Cardiac septum (tissue), 1 donor: Measurements from ENCODE around the gene TSHZ2. TPM values are rescaled to one million over a fixed set of nuclear protein-coding genes. Genes with fewer than 3 reads are reported as not detected.

Experiments used
- DNase-seq: peaks from one replicate; pipeline ENCODE4 v3.0.0-alpha.2; 2020; ENCODE audit warnings: low spot score
- intact Hi-C: fragments of 100-400 bp; cut with DNase I; formaldehyde crosslinking; loops from one replicate; pipeline ENCODE4 v1.14.0; 2022
- total RNA-seq: library from RNA; stranded (reverse); fragmentation: NEBNext Ultra II Directional; extraction: Animal tissue kit (Norgen Biotek cat#: 25700); gene quantifications from one replicate; pipeline ENCODE4 v1.2.1, GENCODE V29; 2021
- donor health status: DM: no; HTN: no; CAD: no.

The TSHZ2 gene
- total RNA-seq, 1 donor from 2014 or later, result 7.5 TPM

DNA sequence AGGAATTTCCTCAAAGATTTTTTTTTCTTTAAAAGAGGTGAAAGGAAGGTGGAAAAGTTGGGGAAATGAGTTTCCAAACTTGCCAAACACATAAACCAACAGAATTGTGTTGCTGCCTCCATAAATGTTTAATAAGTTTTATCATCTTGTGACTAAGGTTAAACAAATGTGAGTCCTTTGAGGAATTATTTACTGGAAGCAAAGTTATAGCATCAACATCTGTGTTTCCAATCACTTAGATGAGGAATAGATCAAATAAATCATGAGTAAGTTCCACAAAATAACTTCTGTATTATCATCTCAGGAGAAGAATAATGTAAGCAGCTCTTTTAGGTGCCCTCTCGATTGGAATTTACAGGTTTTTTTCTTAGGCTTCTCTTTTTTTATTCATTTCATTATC lies 20.5 kb downstream of the TSHZ2 start:
- intact Hi-C loops, result no loop called here
- no peak for DNase-seq

DNA sequence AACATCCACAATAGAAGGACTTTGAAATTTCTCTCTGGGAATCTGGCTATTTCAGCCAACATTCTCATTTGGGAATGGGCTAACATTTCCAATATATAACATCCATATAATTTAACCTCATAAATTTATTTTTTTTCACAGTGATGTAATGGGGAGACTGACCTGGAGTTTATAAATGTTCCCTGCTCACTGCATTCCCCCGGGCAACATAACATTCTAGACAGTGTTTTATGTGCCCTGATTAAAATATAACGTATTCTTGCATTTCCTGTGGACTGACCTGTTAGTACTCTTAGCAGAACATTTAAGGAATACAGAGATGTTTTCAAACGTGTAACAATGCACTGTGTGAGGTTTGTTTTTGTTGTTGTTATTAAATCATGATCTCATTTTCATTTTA lies 20.9 kb downstream of the TSHZ2 start:
- intact Hi-C loops, result no loop called here
- DNase-seq, result no peak

DNA sequence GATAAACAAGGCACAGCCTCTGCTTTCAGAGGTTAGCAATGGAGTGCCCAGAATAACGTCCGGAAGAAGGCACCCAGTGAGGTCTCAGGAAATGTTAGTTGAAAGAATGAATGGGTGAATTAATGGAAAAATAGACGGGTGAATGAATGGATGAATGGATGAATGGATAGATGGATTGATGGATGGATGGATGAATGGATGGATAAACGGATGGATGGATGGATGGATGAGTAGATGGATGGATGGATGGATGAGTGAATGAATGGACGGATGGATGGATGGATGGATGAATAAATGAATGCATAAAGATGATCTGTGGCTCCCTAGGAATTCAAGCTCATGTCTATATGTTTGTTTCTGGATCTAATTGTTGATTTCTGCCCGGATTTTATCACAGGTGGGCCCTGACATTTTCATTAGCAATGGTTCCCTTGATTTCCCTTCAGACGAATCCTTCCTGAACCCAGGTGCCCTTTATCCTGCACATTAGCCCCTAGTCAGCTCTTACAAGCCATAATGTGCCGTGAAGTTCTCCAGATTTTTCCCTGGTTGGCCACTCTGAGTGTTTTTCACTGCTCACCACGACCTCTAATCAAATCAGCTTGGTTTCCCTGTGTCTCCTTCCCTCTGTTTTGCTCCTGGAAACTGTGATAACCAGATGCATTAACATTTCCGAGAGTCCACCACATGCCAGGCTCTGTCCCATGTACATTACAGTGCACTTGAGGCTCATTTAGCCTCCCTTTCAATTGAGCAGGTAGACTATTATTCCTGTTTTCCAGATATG lies 22.2 kb downstream of the TSHZ2 start:
- no peak for DNase-seq
- intact Hi-C loops, result no loop called here

DNA sequence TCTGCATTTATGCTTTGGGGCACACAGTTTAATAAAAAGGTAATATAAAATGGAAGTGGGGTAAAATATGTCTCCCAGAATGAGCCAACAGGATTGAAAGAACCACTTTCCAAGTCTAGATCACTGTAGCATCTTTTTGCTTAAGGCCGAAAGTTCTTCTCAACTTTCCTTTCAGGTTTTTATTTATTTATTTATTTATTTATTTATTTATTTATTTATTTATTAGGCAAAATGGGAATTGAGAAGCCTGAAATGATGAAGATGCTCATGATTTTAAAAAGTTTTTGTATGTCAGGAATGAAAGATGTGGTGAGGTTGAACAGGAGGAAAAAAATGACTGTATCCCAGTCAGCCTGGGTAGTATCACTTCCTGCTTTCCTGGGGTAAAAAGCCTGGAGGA lies 24.0 kb downstream of the TSHZ2 start:
- intact Hi-C loops, result no loop called here
- no peak for DNase-seq

DNA sequence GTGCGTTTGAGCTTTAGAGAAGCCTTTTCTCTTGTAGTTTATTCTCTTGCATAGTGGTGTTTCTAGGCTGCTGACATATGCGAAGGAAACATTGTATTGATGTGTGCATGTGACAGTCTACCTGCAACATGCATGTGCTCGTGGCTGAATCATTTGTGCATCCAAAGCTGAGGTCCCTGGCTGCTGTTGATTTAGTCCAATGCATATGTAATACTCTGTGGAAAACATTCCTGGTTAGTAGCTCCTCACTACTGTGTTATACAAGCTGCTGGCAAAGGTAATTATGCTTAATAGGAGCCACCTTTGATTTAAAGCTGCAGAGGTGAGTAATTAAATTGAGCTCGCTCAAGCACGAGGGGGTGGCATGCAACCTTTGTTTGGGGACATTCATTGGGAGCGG lies 24.5 kb downstream of the TSHZ2 start:
- no peak for DNase-seq
- intact Hi-C loops, result no loop called here

DNA sequence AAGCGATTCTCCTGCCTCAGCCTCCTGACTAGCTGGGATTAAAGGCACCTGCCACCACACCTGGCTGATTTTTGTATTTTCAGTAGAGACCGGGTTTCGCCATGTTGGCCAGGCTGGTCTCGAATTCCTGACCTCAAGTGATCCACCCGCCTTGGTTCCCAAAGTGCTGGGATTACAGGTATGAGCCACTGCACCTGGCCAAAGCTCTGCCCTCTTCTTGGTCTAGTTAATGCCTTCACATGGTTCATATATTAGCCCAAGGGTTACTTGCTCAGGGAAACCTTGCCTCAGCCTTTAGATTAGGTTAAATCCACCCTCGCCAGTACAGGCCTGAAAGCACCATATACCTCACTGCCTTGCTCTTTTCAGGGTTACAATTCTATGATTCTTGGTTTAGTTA lies 26.1 kb downstream of the TSHZ2 start:
- intact Hi-C loops, result no loop called here
- no peak for DNase-seq

DNA sequence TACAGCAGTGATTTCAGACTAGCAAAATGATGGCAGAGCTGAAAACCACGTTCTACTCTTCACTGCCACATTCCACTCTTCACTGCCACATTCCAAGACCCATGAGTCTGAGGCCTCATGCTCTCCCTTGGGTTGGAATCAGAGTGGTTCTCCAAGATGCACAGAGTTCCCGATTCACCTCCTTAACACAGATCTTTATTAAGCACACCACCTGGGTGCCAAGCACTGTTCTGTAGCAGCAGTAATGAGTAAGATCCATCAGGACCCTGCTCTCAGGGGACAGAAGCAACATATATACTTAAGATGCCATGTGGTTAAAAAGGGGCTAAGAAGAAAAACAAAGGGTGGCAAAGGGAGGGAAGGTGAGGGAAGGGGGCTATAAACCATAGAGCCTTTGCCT lies 26.9 kb downstream of the TSHZ2 start:
- DNase-seq, result no peak
- intact Hi-C loops, result no loop called here

DNA sequence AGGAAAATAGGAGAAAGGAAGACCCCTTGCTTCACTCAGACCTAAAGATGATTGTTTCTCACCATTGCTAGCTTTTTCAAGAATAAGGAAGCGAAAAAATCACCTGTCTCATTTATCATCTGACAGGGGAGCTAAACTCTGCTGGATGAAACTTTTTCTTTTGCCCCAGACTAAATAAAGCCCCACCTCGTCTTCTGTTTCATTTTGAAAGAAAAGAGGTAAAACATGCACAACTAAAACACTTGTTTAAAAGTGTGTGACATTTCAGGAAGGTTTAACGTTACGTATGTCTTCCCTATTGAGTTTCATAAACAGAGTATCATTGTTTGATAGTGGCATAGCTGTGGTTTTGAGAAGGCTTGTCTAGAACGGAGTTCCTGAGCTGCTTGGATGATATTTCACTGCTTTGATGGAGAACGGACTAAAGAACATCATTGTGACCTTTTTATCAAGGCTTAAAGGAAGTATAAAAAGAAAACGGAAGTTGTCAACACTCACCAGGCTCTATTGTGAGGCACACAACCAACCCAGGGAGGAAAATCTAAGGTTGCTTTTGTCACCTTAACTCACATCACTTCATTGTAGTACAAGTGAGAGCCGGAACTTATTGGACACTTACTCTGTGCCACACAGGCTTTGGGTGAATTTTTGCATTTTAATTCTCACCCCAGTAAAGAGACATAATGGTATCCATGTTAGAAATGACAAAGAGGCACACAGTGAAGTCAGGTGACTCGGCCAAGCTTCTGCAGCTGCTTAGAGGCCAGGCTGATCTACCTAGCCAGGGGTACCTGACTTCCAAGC lies 29.5 kb downstream of the TSHZ2 start:
- DNase-seq, result no peak
- intact Hi-C loops, result no loop called here

DNA sequence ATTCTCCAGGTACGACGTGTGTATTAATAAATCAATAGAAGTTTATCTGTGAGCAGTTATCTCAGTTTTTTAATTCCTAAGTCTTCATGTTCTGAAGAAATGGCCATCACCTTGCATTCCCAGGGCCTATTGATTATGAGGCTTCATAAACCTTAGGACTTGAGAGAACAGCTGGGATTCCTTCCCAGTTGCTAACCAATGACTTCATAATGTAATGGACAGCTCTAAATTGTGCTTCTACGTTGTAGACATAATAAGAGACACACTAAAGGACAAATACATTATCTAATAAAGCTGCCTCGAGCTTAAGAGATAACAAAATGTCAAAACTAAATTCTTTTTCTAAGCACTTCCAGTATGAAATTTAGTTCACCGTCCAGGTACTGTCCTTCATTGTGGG lies 30.6 kb downstream of the TSHZ2 start:
- intact Hi-C loops, result no loop called here

DNA sequence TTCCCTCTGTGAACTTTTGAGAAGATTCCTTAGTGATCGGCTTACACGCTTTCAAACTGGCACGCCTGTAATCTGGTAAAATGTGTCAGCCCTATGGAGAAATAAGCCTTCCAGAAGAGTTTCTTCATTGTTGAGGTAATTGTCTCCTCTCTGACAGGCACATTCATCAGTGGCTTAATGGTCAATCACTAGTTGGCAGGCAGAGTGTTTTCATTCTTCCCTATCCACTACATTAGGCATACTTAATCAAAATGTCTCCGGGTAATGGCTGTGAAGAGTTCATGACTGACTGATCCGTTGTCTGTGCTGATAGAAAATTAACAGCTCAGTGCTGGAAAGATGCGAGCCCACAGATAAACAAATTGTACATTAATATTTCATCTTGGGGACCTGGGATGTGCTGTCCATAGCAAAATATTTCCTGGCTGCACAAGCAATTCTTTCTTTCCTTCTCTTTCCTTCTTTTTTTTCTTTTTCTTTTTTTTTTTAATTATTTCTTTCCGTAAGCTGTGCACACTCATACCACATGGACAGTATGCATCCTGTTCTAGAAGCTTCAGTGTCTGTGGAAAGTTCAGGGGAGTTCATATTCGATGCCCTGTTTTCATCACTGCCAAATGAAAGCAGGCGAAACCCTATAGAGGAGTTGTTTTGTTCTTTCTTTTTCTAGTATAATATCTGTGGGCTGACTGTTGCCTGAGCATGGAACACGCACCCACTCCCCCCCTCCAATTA lies 31.4 kb downstream of the TSHZ2 start:
- DNase-seq, result no peak
- intact Hi-C loops, result no loop called here

More for the DNA sequence above, 30.6 kb downstream of the TSHZ2 start:
- DNase-seq, result no peak

DNA sequence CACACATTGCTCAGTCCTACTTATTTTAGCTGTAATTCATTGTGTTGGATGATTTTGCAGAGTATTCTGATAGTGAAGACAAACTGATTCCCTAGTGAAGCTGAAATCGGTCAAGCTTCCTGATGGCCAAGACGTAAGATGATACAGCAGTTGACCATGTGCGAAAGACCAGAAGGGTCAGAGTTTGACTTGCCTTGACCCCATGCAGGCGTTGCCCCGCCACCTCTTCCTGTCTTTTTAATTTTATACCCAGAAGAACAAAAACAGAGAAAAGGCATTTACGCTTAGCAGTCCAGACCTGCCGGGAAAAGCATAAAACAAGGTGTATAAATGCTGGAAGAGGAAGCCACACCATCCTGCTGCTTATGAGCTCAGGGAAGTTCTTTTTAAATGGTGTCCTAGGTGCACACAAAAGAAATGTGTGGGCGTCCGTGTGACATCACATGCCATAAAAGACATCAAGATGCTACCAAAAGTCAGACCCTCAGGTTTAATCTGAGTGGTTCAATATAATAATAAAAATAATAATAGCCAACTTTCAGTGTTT lies 32.2 kb downstream of the TSHZ2 start:
- intact Hi-C loops, result no loop called here
- DNase-seq, result no peak

DNA sequence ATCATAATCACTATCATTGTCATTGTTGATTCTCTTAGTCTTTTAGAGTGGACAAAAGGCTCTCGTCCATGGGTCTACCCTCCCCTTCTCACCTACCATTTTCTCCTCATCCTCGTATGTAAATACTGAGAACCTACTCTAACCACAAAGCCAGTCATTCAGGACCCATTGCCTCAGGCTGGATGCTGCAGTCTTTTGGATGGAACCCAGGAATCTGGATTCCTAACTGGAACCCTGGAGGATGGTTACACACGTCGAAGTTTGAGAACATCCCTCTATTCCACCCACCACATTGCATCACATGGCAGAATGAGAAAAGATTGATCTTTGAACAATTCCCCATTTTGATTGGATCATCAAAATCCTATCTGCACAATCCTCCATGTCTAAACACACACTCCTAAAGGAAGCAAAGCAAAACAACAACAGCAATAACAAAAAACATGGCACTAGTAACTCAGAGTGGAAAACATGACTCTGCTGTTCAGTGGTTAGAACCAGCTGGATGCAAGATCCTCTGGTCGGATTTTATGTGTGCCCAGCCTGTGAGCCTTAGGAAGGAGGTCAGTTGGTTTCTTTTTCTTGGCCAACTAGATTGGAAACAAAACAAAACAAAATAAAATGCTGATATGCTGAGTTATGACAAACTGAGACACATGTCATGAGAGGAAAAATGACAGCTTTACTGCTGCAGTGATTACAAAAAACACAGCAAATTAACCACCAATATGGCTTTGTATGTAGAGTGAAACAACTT lies 38.0 kb downstream of the TSHZ2 start:
- intact Hi-C loops, result no loop called here
- no peak for DNase-seq

DNA sequence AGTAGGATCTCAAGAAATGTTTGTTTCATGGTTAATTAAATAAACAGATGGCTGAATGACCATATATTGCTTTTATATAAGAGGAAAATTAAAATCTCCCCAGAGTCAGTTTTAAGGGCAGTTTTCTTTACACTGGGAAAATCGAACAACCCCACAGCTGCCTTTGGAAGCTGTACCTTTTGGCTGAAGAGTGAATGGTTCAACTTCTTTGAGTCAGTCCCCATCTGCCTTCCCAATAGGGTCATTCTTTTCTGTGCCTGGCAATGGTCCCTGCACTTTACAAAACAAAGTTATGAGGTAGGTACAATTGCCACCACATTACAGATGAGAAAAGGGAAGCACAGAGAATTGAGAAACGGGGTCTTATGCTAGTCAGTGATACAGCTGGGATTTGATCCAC lies 39.5 kb downstream of the TSHZ2 start:
- intact Hi-C loops, result no loop called here
- no peak for DNase-seq

DNA sequence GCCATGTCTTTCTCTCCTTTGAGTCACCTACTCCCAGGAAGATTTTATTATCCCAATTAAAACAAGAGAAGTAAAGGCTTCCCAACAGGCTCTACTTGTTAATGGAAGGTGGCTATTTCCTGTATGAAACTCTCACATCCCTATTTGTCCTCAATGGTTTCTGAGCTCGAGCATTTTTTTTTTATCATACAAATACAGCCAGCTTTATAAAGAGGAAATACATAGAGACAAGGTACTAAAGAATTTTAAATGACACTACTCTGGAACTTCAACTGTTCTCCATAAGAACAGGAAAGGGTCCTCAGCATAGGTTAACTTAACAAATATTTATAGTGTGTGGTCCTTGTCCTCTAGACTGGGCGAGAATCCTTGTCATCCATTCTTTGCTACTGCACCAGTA lies 41.0 kb downstream of the TSHZ2 start:
- intact Hi-C loops, result no loop called here
- DNase-seq, result no peak

DNA sequence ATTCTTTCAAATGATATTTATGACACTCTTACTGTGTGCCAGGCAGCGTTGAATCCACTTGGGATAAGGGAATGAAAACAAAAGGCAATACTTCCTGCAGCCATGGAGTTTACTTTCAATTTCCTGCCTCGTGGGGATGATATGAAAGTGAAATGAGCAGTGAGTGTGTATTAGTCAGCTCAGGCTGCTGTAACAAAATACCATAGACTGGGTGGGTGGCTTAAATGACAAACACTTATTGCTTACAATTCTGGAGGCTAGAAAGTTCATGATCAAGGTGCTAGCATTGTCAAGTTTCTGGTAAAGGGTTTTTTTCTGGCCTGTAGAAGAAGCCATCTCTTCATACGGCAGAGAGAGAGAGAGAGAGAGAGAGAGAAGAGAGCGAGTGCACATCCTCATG lies 41.7 kb downstream of the TSHZ2 start:
- intact Hi-C loops, result no loop called here
- no peak for DNase-seq

DNA sequence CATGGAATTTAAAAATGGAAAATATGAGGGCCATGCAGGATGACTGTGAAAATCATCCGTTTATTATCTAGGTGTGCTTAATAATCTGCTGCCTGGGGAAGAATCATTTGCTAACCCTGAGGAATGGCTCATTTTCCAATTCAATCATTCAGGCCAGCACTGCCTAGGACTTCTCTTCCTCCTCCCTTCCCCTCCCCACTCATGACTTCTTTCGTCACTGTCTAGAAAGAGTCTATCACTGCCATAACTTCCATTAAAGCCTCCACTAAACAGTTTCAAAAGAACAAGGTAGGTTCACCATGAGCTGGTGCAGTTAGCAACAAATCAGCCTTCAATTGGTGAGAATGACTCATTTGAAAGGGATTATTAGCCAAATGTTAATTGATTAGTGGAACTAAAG lies 43.9 kb downstream of the TSHZ2 start:
- no peak for DNase-seq
- intact Hi-C loops, result no loop called here

DNA sequence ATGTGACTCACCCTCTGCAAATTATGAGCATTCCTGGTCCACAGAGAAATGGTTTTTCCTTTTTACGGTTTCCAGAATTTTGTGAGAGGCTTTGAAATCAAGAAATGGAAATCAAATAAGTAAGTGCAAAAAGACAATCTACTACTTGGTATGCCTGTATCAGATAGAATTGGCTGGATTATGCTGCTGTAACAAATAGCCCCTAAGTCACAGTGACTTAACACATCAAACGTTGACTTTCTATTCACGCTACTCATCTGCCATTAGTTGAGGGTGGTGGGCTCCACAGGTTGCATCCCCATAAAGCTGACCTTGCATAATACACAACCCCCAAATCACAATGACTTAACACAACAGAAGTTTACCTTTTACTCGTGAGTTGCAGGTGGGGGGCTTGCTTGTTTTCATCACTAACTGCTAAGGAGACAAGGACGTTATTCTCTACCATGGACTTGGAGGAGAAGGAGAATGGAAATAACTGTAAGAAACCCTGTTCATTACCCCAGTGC lies 44.4 kb downstream of the TSHZ2 start:
- no peak for DNase-seq
- intact Hi-C loops, result no loop called here

DNA sequence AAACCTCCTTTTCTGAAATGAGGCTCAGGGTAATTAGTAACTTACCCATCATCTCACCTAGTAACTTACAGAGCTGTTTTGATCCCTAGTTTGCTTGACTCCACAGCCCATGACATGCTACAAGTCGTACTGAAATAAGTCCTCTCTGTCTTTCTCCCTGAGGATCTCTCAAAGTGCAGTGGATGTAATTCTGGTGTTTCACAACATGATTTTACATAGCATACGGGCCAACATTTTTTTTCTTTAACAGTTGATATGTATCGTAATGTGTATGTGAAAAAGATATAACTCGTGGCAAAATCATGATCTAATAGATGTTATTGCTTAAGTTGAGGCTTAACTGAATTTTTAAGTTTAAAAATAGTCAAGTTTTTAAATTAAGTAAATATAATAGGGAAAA lies 45.0 kb downstream of the TSHZ2 start:
- DNase-seq, result no peak
- intact Hi-C loops, result no loop called here

DNA sequence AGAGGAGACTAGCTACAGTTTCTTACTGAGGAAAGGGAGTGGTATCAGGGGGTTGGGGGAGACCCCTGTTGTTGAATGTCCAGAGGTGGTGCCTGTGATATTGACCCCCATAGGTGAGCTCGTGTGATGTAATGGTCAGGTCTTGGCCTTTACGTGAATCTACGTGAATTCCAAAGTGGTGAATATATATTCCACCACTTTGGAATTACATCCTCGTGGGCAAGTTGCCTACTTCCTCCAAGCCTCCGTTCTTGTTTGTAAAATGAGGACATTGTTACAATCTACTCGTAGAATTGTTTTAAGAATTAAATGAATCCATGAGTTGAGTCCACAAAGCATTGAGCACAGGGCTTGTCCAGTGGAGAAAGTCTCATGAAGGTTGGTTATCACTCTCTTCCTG lies 47.3 kb downstream of the TSHZ2 start:
- intact Hi-C loops, result no loop called here
- no peak for DNase-seq
